Measurements from ENCODE around the gene PHEX.

PHEX gene

GRCh38 chrX:22147942-22148341 lies 115.8 kb downstream of the PHEX start:
- no peak for TF ChIP-seq EGR1 (IDR thresholded peaks at IDR 0.05)

- no peak for TF ChIP-seq TAF1 (IDR thresholded peaks at IDR 0.05; ENCODE audit: low read depth)
- TF ChIP-seq MAX (IDR thresholded peaks at IDR 0.05): no peak
Observed at GRCh38 chrX:22148565-22148964, 116.4 kb downstream of the PHEX start.

- no peak for TF ChIP-seq NFIC (IDR thresholded peaks at IDR 0.05)
Observed at GRCh38 chrX:22150371-22150770, 118.2 kb downstream of the PHEX start.

GRCh38 chrX:22155126-22155525 lies 123.0 kb downstream of the PHEX start:
- TF ChIP-seq TAF1 (IDR thresholded peaks at IDR 0.05; ENCODE audit: low read depth): no peak
- TF ChIP-seq CREB1 (IDR thresholded peaks at IDR 0.05; ENCODE audit: low read depth): no peak
- no peak for TF ChIP-seq EGR1 (IDR thresholded peaks at IDR 0.05)
- TF ChIP-seq EP300 (IDR thresholded peaks at IDR 0.05; ENCODE audit: borderline replicate concordance): no peak
- no peak for TF ChIP-seq TCF12 (IDR thresholded peaks at IDR 0.05; ENCODE audit: low read depth)
- TF ChIP-seq CEBPB (IDR thresholded peaks at IDR 0.05): no peak
- no peak for TF ChIP-seq REST (IDR thresholded peaks at IDR 0.05; ENCODE audit: low read depth)
- TF ChIP-seq RAD21 (IDR thresholded peaks at IDR 0.05; ENCODE audit: low read depth): no peak
- TF ChIP-seq NFIC (IDR thresholded peaks at IDR 0.05): no peak
- TF ChIP-seq MAX (IDR thresholded peaks at IDR 0.05): no peak
- no peak for TF ChIP-seq YY1 (IDR thresholded peaks at IDR 0.05; ENCODE audit: low read depth)
- TF ChIP-seq FOXM1 (IDR thresholded peaks at IDR 0.05; ENCODE audit: borderline replicate concordance, low read depth): no peak
- TF ChIP-seq ZBTB7A (IDR thresholded peaks at IDR 0.05; ENCODE audit: low read depth): no peak
- no peak for TF ChIP-seq TEAD4 (IDR thresholded peaks at IDR 0.05)
- TF ChIP-seq USF1 (IDR thresholded peaks at IDR 0.05): no peak

GRCh38 chrX:22159071-22159470 lies 126.9 kb downstream of the PHEX start:
- TF ChIP-seq TEAD4 (IDR thresholded peaks at IDR 0.05): no peak
- no peak for TF ChIP-seq NFIC (IDR thresholded peaks at IDR 0.05)
- TF ChIP-seq MAX (IDR thresholded peaks at IDR 0.05): no peak
- TF ChIP-seq ZBTB7A (IDR thresholded peaks at IDR 0.05; ENCODE audit: low read depth): no peak
- no peak for TF ChIP-seq FOXM1 (IDR thresholded peaks at IDR 0.05; ENCODE audit: borderline replicate concordance, low read depth)
- no peak for TF ChIP-seq YY1 (IDR thresholded peaks at IDR 0.05; ENCODE audit: low read depth)
- no peak for TF ChIP-seq EP300 (IDR thresholded peaks at IDR 0.05; ENCODE audit: borderline replicate concordance)
- no peak for TF ChIP-seq CREB1 (IDR thresholded peaks at IDR 0.05; ENCODE audit: low read depth)
- TF ChIP-seq USF1 (IDR thresholded peaks at IDR 0.05): no peak
- no peak for TF ChIP-seq REST (IDR thresholded peaks at IDR 0.05; ENCODE audit: low read depth)
- TF ChIP-seq EGR1 (IDR thresholded peaks at IDR 0.05): no peak
- no peak for TF ChIP-seq RAD21 (IDR thresholded peaks at IDR 0.05; ENCODE audit: low read depth)
- TF ChIP-seq CEBPB (IDR thresholded peaks at IDR 0.05): no peak
- no peak for TF ChIP-seq TCF12 (IDR thresholded peaks at IDR 0.05; ENCODE audit: low read depth)
- TF ChIP-seq TAF1 (IDR thresholded peaks at IDR 0.05; ENCODE audit: low read depth): no peak

- no peak for TF ChIP-seq RAD21 (IDR thresholded peaks at IDR 0.05; ENCODE audit: low read depth)
- TF ChIP-seq REST (IDR thresholded peaks at IDR 0.05; ENCODE audit: low read depth): no peak
- TF ChIP-seq TAF1 (IDR thresholded peaks at IDR 0.05; ENCODE audit: low read depth): no peak
- TF ChIP-seq CEBPB (IDR thresholded peaks at IDR 0.05): no peak
- no peak for TF ChIP-seq NFIC (IDR thresholded peaks at IDR 0.05)
- TF ChIP-seq YY1 (IDR thresholded peaks at IDR 0.05; ENCODE audit: low read depth): no peak
- no peak for TF ChIP-seq FOXM1 (IDR thresholded peaks at IDR 0.05; ENCODE audit: borderline replicate concordance, low read depth)
- TF ChIP-seq ZBTB7A (IDR thresholded peaks at IDR 0.05; ENCODE audit: low read depth): no peak
- TF ChIP-seq USF1 (IDR thresholded peaks at IDR 0.05): no peak
Observed at GRCh38 chrX:22163326-22163725, 131.2 kb downstream of the PHEX start.

Data from Ishikawa (cell line).